Caco-2 (cell line): ENCODE data around the gene LZTS2. TPM values are rescaled to one million over a fixed set of nuclear protein-coding genes. Genes with fewer than 3 reads are reported as not detected.
"Not testable (repeated sequence)": the region's sequence is repeated elsewhere in the genome, so short reads cannot be mapped to it uniquely, and the experiment has no call there.

ENCODE experiments used
- BruUV-seq: library from RNA; stranded (reverse); fragments of 400-500 nt; replicated peaks from 2 replicates; lab custom pipeline; 2021; lab: Mats Ljungman, UMichigan
- CTCF ChIA-PET: fragments of 300-600 bp; sonication (Branson Sonifier 250); formaldehyde crosslinking; loops from one replicate; lab custom pipeline; 2022; ENCODE audit warnings: antibody characterized with exemption; lab: Charles Lee
- POLR2A ChIA-PET: fragments of 300-600 bp; sonication (Branson Sonifier 250); formaldehyde crosslinking; loops from one replicate; lab custom pipeline; 2022; ENCODE audit warnings: antibody characterized with exemption; lab: Charles Lee
- DNase-seq, 2 experiments: peaks; one replicate each; pipeline versions ENCODE4 v3.0.0 to v3.0.0-alpha.2; 2020 to 2022
- H3K27me3 ChIP-seq: replicated peaks from 2 replicates; pipeline ENCODE4 v1.6.0; 2011; ENCODE audit warnings: low read length; ENCODE audit not compliant: control insufficient read depth, insufficient read depth
- H3K36me3 ChIP-seq: 2 replicates; pipeline ENCODE4 v1.5.1; 2011; ENCODE audit warnings: low read length; ENCODE audit not compliant: control insufficient read depth, insufficient read depth
- H3K4me1 ChIP-seq: fragments of 250-450 bp; sonication (Bioruptor Pico); 2 replicates; pipeline ENCODE4 v1.5.1; 2020; ENCODE audit warnings: mild to moderate bottlenecking
- H3K4me3 ChIP-seq: 2 replicates; pipeline ENCODE4 v1.5.1; 2011; ENCODE audit warnings: low read depth, mild to moderate bottlenecking, control low read depth, low read length
- H3K9me3 ChIP-seq: fragments of 250-450 bp; sonication (Bioruptor Pico); 2 replicates; pipeline ENCODE4 v1.5.1; 2020; ENCODE audit warnings: mild to moderate bottlenecking, moderate library complexity
- H3K27ac Mint-ChIP-seq: one replicate; pipeline ENCODE4 v1.8.0; 2022; ENCODE audit warnings: mixed read lengths; ENCODE audit not compliant: unreplicated experiment
- H3K27me3 Mint-ChIP-seq: one replicate; pipeline ENCODE4 v1.8.0; 2022; ENCODE audit warnings: mixed read lengths; ENCODE audit not compliant: insufficient read depth, unreplicated experiment
- H3K36me3 Mint-ChIP-seq: one replicate; pipeline ENCODE4 v1.8.0; 2022; ENCODE audit warnings: mild to moderate bottlenecking, mixed read lengths; ENCODE audit not compliant: insufficient read depth, unreplicated experiment
- H3K4me1 Mint-ChIP-seq: one replicate; pipeline ENCODE4 v1.8.0; 2022; ENCODE audit warnings: low read depth, mixed read lengths; ENCODE audit not compliant: unreplicated experiment
- H3K4me3 Mint-ChIP-seq: one replicate; pipeline ENCODE4 v1.8.0; 2022; ENCODE audit warnings: mild to moderate bottlenecking, moderate library complexity, mixed read lengths; ENCODE audit not compliant: unreplicated experiment
- H3K9me3 Mint-ChIP-seq: one replicate; pipeline ENCODE4 v1.8.0; 2022; ENCODE audit warnings: mixed read lengths; ENCODE audit not compliant: unreplicated experiment
- intact Hi-C: fragments of 100-400 bp; cut with micrococcal nuclease; formaldehyde crosslinking; loops from one replicate; pipeline ENCODE4 v1.10.0; 2022; ENCODE audit not compliant: unreplicated experiment
- total RNA-seq: library from RNA; stranded (reverse); gene quantifications from 2 replicates; pipeline ENCODE4 v1.2.3, GENCODE V29; 2022
- TF ChIP-seq, protein P1 (sequence below), 2 experiments: fragments of 200-600 bp in 1 of 2; IDR thresholded peaks; 1 replicate in 1 of 2; 2 replicates in 1 of 2; pipeline versions ENCODE4 v1.5.1 to v1.8.0; 2011 to 2022; ENCODE audit warnings: antibody characterized with exemption in 1 of 2, control low read depth in 1 of 2, inconsistent platforms in 1 of 2, low read depth in 1 of 2, low read length in 1 of 2, mild to moderate bottlenecking in 1 of 2, moderate library complexity in 1 of 2; ENCODE audit not compliant: insufficient read depth in 1 of 2, severe bottlenecking in 1 of 2, unreplicated experiment in 1 of 2

The LZTS2 gene
- total RNA-seq, 1 experiment from 2014 or later, result 53.3 TPM

DNA sequence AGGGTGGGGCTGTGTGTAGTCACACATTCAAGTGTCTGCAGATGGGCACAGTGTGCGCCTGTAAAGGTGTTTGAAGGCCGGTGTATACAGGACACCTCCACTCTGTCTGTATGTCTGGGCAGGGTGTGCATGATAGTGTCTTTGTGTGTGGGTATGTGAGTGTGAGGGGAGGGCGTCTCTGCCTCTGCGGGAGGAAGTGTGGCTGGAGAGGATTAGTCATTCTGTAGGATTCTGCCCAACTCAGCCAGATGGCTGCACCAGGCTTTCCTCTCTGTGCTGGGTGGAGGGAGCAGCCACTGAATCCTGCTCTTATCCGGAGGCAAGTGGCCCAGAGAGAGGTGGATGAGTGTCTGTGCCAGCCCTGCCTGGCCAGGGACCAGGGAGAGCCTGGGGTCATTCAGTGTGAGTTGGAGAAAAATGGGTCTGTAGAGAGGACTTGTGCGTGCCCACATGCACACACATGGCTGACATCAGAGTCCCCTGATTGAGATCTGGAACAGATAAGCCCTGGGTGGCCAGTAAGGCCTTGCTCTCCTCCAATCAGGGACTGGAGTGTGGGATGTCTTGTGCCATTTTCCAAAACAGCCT is 33.1 kb downstream of the LZTS2 start:
- BruUV-seq, result no TSS peak
- Mint-ChIP-seq H3K9me3 (no peaks in the 10 kb centered on the region), H3K36me3 (peaks cover 16% of the 10 kb centered on the region), H3K27ac (peak overlapping the region; percentile 93), H3K27me3 (no peaks in the 10 kb centered on the region), H3K4me3 (peak overlapping the region; percentile 80), H3K4me1 (peaks cover 17% of the 10 kb centered on the region)
- TF ChIP-seq, protein P1, sequence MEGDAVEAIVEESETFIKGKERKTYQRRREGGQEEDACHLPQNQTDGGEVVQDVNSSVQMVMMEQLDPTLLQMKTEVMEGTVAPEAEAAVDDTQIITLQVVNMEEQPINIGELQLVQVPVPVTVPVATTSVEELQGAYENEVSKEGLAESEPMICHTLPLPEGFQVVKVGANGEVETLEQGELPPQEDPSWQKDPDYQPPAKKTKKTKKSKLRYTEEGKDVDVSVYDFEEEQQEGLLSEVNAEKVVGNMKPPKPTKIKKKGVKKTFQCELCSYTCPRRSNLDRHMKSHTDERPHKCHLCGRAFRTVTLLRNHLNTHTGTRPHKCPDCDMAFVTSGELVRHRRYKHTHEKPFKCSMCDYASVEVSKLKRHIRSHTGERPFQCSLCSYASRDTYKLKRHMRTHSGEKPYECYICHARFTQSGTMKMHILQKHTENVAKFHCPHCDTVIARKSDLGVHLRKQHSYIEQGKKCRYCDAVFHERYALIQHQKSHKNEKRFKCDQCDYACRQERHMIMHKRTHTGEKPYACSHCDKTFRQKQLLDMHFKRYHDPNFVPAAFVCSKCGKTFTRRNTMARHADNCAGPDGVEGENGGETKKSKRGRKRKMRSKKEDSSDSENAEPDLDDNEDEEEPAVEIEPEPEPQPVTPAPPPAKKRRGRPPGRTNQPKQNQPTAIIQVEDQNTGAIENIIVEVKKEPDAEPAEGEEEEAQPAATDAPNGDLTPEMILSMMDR (IDR thresholded peaks at IDR 0.05; ENCODE audit: insufficient read depth in 1 of 2, low read depth in 1 of 2, low read length in 1 of 2, severe bottlenecking in 1 of 2, unreplicated experiment in 1 of 2), result no peak
- POLR2A ChIA-PET, result interaction anchor here (0.7 to 2.2 kb wide), 2 partner anchors 10 to 27 kb away, joined by 7 to 15 read pairs; no protein-coding TSS in a partner anchor
- no peaks in the 10 kb centered on the region for H3K36me3 ChIP-seq
- no peaks in the 10 kb centered on the region for H3K9me3 ChIP-seq
- CTCF ChIA-PET, result interaction anchor here (0.6 to 2.8 kb wide), 8 partner anchors 14 to 160 kb away, joined by 3 to 23 read pairs (median 8); partner anchors contain the start of gene KAZALD1
- H3K4me3 ChIP-seq, result peak overlapping the region; percentile 76
- no peak for DNase-seq
- H3K4me1 ChIP-seq, result peaks cover 30% of the 10 kb centered on the region
- intact Hi-C loops, result loop anchor here (1.0 to 5.0 kb wide), 2 partner anchors 9 to 35 kb away; no protein-coding TSS in a partner anchor
- no peaks in the 10 kb centered on the region for H3K27me3 ChIP-seq

DNA sequence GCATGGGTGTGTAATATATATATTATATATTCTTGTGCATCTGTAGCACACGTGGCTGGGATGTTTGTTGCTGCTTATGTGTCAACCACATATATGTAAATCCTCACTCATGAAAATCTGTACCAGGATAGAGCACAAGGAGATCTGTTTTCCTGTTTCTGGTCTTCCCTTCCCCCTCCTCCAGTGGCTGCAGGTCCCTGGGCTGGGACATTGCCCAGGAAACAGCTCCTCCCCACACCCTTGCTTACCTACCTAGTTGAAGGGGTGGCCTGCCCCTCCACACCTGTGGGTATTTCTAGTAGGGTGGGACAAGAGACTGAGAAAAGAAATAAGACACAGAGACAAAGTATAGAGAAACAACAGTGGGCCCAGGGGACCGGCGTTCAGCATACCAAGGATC is 33.7 kb downstream of the LZTS2 start:
- ChIA-PET POLR2A (no interaction called here), CTCF (interaction anchor here (2.7 kb wide), 1 partner anchor 28 kb away, joined by 16 read pairs; the partner anchor contains the start of gene KAZALD1)
- Histone ChIP-seq H3K4me1 (peaks cover 30% of the 10 kb centered on the region), H3K4me3 (peak overlapping the region; percentile 76), H3K9me3 (no peaks in the 10 kb centered on the region), H3K27me3 (no peaks in the 10 kb centered on the region), H3K36me3 (no peaks in the 10 kb centered on the region)
- no peak for DNase-seq
- TF ChIP-seq, protein P1 (IDR thresholded peaks at IDR 0.05; ENCODE audit: insufficient read depth in 1 of 2, low read depth in 1 of 2, low read length in 1 of 2, severe bottlenecking in 1 of 2, unreplicated experiment in 1 of 2), result no peak
- Mint-ChIP-seq H3K9me3 (no peaks in the 10 kb centered on the region), H3K4me1 (peaks cover 17% of the 10 kb centered on the region), H3K27me3 (no peaks in the 10 kb centered on the region), H3K36me3 (peaks cover 16% of the 10 kb centered on the region), H3K27ac (peak overlapping the region; percentile 93), H3K4me3 (peak overlapping the region; percentile 80)
- no TSS peak for BruUV-seq
- intact Hi-C loops, result loop anchor here (5.0 kb wide), 1 partner anchor 34 kb away; no protein-coding TSS in a partner anchor

DNA sequence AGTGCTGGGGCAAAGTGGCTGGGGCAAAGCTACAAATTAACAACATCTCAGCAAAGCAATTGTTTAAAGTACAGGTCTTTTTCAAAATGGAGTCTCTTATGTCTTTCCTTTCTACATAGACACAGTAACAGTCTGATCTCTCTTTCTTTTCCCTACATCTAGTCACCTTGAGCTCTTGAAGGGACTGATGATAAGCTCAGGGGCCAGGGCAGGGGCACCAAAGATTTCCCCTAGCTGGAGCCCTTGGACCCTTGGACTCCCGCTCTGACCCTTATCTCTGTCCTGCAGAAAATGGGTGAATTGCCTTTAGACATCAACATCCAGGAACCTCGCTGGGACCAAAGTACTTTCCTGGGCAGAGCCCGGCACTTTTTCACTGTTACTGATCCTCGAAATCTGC is 34.8 kb downstream of the LZTS2 start:
- DNase-seq, result peak in 1 of 2 experiments; percentile 76

More for the DNA sequence above, 34.8 kb downstream of the LZTS2 start:
- not testable (repeated sequence) for H3K4me3 ChIP-seq, H3K9me3 ChIP-seq, H3K9me3 Mint-ChIP-seq, BruUV-seq, H3K27me3 ChIP-seq, H3K36me3 ChIP-seq, H3K4me3 Mint-ChIP-seq, H3K27me3 Mint-ChIP-seq, H3K27ac Mint-ChIP-seq
- intact Hi-C loops, result loop anchor here (5.0 kb wide), 1 partner anchor 33 kb away; no protein-coding TSS in a partner anchor
- CTCF ChIA-PET, result interaction anchor here (0.8 to 1.3 kb wide), 4 partner anchors 8 to 108 kb away, joined by 3 to 5 read pairs (median 4); no protein-coding TSS in a partner anchor
- Mint-ChIP-seq H3K4me1 (peaks cover 17% of the 10 kb centered on the region), H3K36me3 (peaks cover 16% of the 10 kb centered on the region)
- POLR2A ChIA-PET, result interaction anchor here (1.2 kb wide), 1 partner anchor 8 kb away, joined by 7 read pairs; no protein-coding TSS in a partner anchor
- peaks cover 30% of the 10 kb centered on the region for H3K4me1 ChIP-seq
